Loucy (cell line): ENCODE results near the gene OMD.

ENCODE experiments used
- H2AFZ ChIP-seq: fragments of 200-600 bp; sonication (generic); 2 replicates; pipeline ENCODE4 v1.6.0; 2016; ENCODE audit warnings: antibody characterized with exemption, mild to moderate bottlenecking, low read length, moderate library complexity
- H3F3A ChIP-seq: fragments of 200-600 bp; 2 replicates; pipeline ENCODE4 v1.6.0; 2016; ENCODE audit warnings: antibody characterized with exemption, low read depth, mild to moderate bottlenecking
- H3K27me3 ChIP-seq: fragments of 200-600 bp; sonication (generic); 2 replicates; pipeline ENCODE4 v1.6.1; 2014; ENCODE audit warnings: low read length, mild to moderate bottlenecking; ENCODE audit not compliant: insufficient read depth, poor library complexity, severe bottlenecking
- H3K36me3 ChIP-seq: fragments of 200-600 bp; sonication (generic); 2 replicates; pipeline ENCODE4 v1.6.1; 2016; ENCODE audit warnings: low read length; ENCODE audit not compliant: insufficient read depth
- H3K4me1 ChIP-seq: fragments of 200-600 bp; sonication (generic); 2 replicates; pipeline ENCODE4 v1.5.1; 2014; ENCODE audit warnings: low read length, mild to moderate bottlenecking; ENCODE audit not compliant: insufficient read depth, poor library complexity, severe bottlenecking
- H3K4me2 ChIP-seq: fragments of 200-600 bp; sonication (generic); 2 replicates; pipeline ENCODE4 v1.6.0; 2014; ENCODE audit warnings: antibody characterized with exemption, low read length, low read depth, mild to moderate bottlenecking; ENCODE audit not compliant: poor library complexity, severe bottlenecking
- H3K4me3 ChIP-seq: fragments of 200-600 bp; sonication (generic); 2 replicates; pipeline ENCODE4 v1.5.1; 2014; ENCODE audit warnings: low read length, mild to moderate bottlenecking, mixed read lengths; ENCODE audit not compliant: poor library complexity, severe bottlenecking
- H3K79me2 ChIP-seq: fragments of 200-600 bp; sonication (generic); 2 replicates; pipeline ENCODE4 v1.6.1; 2014; ENCODE audit warnings: low read length; ENCODE audit not compliant: insufficient read depth
- H3K9ac ChIP-seq: fragments of 200-600 bp; sonication (generic); 2 replicates; pipeline ENCODE4 v1.6.0; 2014; ENCODE audit warnings: mild to moderate bottlenecking, low read depth, low read length, moderate library complexity; ENCODE audit not compliant: poor library complexity, severe bottlenecking
- H3K9me2 ChIP-seq: fragments of 200-600 bp; sonication (generic); replicated peaks from 2 replicates; pipeline ENCODE4 v1.6.1; 2016; ENCODE audit warnings: low read depth, low read length, mixed read lengths
- H3K9me3 ChIP-seq: fragments of 200-600 bp; sonication (generic); 2 replicates; pipeline ENCODE4 v1.6.1; 2014; ENCODE audit warnings: mild to moderate bottlenecking, antibody characterized with exemption, low read length, low read depth; ENCODE audit not compliant: insufficient read depth
- H4K20me1 ChIP-seq: fragments of 200-600 bp; sonication (generic); 2 replicates; pipeline ENCODE4 v1.6.0; 2014; ENCODE audit warnings: antibody characterized with exemption, low read length, mild to moderate bottlenecking; ENCODE audit not compliant: insufficient read depth, poor library complexity, severe bottlenecking
- CTCF ChIP-seq: fragments of 200-600 bp; sonication (generic); conservative IDR thresholded peaks from 2 replicates; pipeline ENCODE4 v1.5.1; 2014; ENCODE audit warnings: mild to moderate bottlenecking, antibody characterized with exemption, low read length
- EZH2phosphoT487 ChIP-seq: fragments of 200-600 bp; IDR thresholded peaks from 2 replicates; pipeline ENCODE4 v1.6.1; 2018; ENCODE audit warnings: antibody characterized with exemption, mild to moderate bottlenecking, moderate library complexity, borderline replicate concordance

OMD gene

GRCh38 chr9:92424340-92424739 lies at the start of gene OMD:
OMD (minus strand) TSS chr9:92424471; CDS start chr9:92417558, 6,913 bp downstream.
- H3K4me3 ChIP-seq: no peak within 1 kb of the TSS

GRCh38 chr9:92468206-92468605 lies 43.9 kb upstream of the OMD start:
- H3K4me2 ChIP-seq: no peak overlapping the region
- no peaks in the 10 kb centered on the region for H3K79me2 ChIP-seq
- no peak overlapping the region for H3K9ac ChIP-seq

More at GRCh38 chr9:92424340-92424739, at the start of gene OMD:
- H2AFZ ChIP-seq: no peak within 1 kb of the TSS
- H3K4me1 ChIP-seq: no peaks in the 10 kb centered on the region
- no peaks in the 10 kb centered on the region for H3K36me3 ChIP-seq
- H4K20me1 ChIP-seq: no peaks in the 10 kb centered on the region
- TF ChIP-seq EZH2phosphoT487 (no peak), CTCF (no peak)
- no peaks in the 10 kb centered on the region for H3F3A ChIP-seq
- no peak within 1 kb of the TSS for H3K9ac ChIP-seq
- no peaks in the 10 kb centered on the region for H3K79me2 ChIP-seq
- no peak within 1 kb of the TSS for H3K4me2 ChIP-seq
- no peaks in the 10 kb centered on the region for H3K9me3 ChIP-seq
- no peaks in the 10 kb centered on the region for H3K9me2 ChIP-seq
- H3K27me3 ChIP-seq: no peaks in the 10 kb centered on the region

GRCh38 chr9:92467511-92467910 lies 43.2 kb upstream of the OMD start:
- TF ChIP-seq CTCF (no peak), EZH2phosphoT487 (no peak)
- H3K4me1 ChIP-seq: no peaks in the 10 kb centered on the region
- no peaks in the 10 kb centered on the region for H3K27me3 ChIP-seq
- no peaks in the 10 kb centered on the region for H3K79me2 ChIP-seq
- no peak overlapping the region for H3K4me3 ChIP-seq
- no peak overlapping the region for H3K4me2 ChIP-seq
- no peak overlapping the region for H3K9ac ChIP-seq
- no peaks in the 10 kb centered on the region for H3K9me3 ChIP-seq
- no peaks in the 10 kb centered on the region for H3F3A ChIP-seq
- no peak overlapping the region for H2AFZ ChIP-seq
- no peaks in the 10 kb centered on the region for H4K20me1 ChIP-seq
- H3K36me3 ChIP-seq: no peaks in the 10 kb centered on the region
- H3K9me2 ChIP-seq: no peaks in the 10 kb centered on the region

More at GRCh38 chr9:92468206-92468605, 43.9 kb upstream of the OMD start:
- H3K4me1 ChIP-seq: no peaks in the 10 kb centered on the region
- H3K9me3 ChIP-seq: no peaks in the 10 kb centered on the region
- no peak for TF ChIP-seq EZH2phosphoT487
- no peak for TF ChIP-seq CTCF
- H3F3A ChIP-seq: no peaks in the 10 kb centered on the region
- H3K36me3 ChIP-seq: no peaks in the 10 kb centered on the region
- no peaks in the 10 kb centered on the region for H3K27me3 ChIP-seq
- H3K4me3 ChIP-seq: no peak overlapping the region
- no peaks in the 10 kb centered on the region for H4K20me1 ChIP-seq
- H3K9me2 ChIP-seq: no peaks in the 10 kb centered on the region
- no peak overlapping the region for H2AFZ ChIP-seq
